TTC549 (cell line): ENCODE measurements around the gene CCND2.
"Not testable (repeated sequence)": the region's sequence is repeated elsewhere in the genome, so short reads cannot be mapped to it uniquely, and the experiment has no call there.

Experiments used
- FAIRE-seq: peaks from 2 replicates; lab custom pipeline; 2012; peaks lifted over from hg19 to GRCh38; lab: Jason Lieb, UNC

The CCND2 gene

DNA sequence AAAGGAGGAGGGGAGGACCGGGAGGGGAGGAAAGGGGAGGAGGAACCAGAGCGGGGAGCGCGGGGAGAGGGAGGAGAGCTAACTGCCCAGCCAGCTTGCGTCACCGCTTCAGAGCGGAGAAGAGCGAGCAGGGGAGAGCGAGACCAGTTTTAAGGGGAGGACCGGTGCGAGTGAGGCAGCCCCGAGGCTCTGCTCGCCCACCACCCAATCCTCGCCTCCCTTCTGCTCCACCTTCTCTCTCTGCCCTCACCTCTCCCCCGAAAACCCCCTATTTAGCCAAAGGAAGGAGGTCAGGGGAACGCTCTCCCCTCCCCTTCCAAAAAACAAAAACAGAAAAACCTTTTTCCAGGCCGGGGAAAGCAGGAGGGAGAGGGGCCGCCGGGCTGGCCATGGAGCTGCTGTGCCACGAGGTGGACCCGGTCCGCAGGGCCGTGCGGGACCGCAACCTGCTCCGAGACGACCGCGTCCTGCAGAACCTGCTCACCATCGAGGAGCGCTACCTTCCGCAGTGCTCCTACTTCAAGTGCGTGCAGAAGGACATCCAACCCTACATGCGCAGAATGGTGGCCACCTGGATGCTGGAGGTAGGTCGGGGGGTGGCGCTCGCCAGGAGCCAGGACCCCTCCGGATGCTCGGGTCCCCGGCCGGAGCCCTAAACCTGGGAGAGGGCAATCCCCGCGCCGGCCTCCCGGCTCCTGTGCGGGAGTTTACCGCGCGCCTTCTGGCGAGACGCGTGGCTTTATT, at the start of gene CCND2:
Gene CCND2 (plus strand): TSS at position 111 of the 744 bp plus-strand sequence. CDS start 279 bp downstream, at position 390.
- peak; percentile 58 for FAIRE-seq

DNA sequence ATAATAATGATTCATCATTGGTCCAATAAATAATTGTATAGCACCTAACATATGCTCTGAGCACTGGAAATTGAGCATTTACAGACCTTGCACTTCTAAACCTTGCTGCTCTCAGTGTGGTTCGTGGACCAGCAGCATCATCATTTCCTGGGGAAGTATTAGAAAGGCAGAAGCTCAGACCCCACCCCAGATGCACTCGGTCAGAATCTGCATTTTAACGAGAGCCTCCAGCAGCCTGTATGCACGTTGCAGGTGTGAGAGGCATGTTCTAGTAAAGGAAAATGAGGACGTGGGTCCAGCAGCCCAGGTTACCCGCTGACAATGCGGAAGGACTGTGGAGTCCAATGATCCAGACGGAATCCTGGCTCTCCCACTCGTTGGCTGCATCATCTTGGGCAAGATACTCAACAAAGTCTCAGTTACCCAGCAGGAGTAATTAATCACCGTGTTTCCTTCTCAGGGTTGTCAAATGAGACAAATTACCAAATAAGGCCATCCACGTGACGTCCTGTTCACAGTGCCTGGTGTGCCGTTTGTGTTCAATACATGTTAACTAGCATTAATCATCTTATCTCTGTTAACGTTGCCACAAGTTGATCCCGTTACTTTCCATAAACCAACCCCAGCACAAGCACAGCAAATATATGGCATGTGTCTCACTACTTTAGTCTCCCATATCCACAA, 49.2 kb upstream of the CCND2 start:
- no peak for FAIRE-seq

DNA sequence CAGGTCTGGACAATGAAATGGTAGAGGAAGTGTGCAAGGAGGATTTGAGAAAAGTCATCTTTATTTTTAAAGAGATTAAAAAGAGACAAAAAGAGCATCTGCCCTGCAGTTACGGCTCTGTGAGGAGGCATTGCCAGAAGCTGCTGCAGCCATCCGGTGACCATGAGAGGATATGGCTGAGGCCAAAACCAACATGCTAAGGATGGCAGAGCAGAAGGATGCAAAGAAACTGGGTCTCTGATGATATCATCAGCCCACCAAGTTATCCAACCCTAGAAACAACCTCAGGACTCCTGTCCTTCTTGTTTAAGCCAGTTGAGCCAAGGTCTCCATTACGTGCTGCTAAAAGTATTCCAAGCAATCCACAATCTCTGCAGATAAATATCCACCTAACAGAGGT, 48.0 kb upstream of the CCND2 start:
- no peak for FAIRE-seq

DNA sequence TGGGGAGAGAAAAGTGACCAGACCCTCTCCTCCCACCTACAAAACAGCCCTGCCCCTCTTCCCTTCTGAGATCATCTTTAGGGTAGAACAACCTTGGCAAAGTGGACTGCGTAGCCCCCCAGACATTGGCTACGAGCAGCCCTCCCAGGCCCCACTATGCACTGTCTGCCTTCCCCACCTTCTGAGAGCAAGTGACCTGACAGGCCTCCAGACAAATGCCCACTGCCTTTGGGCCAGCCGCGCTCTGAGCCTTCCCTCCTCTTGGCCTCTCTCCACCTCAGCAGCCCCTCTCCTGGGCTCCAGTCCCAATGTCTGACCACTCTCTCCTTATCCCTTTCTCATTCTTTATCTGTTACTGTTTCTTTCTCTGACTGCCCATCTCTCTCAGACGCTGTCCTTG, 46.5 kb upstream of the CCND2 start:
- FAIRE-seq = no peak

DNA sequence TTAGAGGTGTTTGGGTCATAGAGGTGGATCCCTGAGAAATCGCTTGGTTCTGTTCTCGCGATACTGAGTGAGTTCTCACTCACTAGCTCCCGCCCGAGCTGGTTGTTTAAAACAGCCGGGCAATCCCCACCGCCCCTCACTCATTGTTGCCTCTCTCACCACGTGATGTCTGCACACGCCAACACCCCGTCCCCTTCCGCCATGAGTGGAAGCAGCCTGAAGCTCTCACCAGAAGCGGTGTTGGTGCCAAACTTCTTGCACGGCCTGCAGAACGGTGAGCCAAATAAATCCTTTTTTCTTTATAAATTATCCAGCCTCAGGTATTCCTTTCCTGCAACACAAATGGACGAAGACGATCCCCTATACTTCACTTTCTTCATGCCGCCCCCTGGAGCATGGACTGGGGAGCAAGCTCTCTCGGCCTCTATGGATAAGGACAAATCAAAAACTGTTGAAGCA, 45.4 kb upstream of the CCND2 start:
- no peak for FAIRE-seq

DNA sequence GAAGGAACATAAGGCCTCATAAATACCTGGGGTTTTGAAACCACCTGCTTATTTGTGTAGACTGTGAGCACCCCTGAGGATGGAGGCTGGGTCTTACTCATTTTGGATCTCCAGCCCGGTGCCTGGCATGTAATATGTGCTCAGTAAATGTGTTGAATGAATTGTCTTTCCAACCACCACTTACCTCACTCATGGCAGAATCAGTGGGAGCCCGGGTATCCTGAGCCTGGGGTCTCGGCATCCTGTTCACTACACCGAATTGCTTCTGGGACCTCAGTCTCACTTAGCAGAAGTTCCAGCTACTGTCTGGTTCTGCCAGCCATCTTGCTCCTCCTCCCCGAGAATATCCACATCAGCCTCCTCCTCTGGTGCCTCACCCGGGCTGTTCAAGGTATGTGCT, 43.0 kb upstream of the CCND2 start:
- no peak for FAIRE-seq

DNA sequence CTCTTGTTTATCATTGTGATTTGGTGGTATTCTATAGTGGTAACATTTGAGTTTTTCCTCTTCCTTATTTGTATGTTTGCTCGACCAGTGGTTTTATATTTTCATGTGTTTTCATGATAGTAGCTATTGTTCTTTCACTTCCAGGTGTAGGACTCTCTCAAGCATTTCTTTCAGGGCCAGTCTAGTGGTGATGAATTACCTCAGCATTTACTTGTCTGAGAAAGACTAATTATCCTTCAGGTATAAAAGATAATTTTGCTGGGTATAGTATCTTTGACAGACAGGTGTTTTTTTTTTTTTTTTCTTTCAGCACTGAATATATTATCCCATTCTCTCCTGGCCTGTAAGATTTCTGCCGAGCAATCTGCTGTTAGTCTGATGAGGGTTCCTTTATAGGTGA, 35.0 kb upstream of the CCND2 start:
- FAIRE-seq = no peak

DNA sequence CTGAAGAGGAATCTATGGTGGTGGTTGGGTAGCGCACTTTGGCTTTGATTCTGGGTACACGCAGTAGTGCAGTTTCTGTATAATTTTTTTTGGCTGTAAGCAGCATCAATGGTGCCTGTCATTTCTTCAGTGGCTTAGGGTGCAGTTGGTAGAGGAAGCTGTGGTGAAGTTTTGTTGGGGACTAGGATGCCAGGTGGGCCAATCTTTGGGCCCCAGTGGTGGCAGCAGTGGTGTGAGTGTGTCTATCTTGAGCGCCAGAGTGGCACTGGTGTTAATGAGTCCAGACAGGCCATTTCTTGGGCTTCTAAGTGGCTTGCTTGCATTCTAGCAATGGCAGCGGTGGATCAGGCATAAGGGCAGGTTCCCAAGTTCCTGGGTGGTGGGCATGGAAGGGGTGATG, 33.8 kb upstream of the CCND2 start:
- no peak for FAIRE-seq

DNA sequence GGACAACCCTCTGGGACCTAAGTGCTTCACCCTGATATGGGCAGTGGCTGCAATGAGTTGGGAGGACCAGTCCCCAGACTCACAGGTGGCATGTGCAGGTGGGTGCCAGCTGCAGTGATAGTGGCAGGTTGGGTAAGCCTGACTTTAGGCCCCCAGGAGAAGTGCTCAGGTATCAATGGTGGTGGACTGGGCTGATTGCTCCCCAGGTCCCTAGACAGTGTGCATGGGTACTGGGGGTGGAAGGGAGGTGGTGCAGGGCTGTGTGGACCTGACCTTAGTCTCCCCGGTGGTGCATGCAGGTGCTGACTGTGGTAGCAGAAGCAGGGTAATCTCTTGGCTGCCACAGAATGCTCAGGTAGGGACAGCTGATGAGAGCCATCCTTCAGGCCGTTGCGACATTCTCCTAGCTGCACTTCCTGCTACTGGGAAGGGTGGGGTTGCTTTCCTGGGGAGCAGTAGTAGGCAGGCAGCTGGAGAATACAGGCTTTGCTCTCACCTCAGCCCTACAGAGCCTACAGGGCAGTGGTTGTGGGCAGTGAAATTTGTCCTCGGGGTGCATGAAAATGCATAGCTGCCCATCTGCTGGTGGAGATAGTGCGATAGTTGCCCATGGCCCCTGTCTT, 33.3 kb upstream of the CCND2 start:
- FAIRE-seq = no peak

DNA sequence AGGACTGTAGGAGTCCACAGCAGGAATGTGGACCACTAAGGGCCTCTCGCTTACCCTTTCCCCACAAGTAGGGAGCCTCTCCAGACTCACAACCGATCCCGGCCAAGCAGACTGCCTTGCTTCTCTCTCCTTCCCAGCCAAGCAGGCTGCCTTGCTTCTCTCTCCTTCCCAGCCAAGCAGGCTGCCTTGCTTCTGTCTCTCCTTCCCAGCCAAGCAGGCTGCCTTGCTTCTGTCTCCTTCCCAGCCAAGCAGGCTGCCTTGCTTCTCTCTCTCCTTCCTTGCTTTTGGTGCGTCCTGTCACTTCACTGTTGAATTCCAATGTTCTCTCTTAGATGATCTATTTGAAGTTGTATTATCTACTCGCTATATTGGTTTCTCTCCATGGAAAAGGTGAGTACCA, 32.6 kb upstream of the CCND2 start:
- FAIRE-seq = no peak

DNA sequence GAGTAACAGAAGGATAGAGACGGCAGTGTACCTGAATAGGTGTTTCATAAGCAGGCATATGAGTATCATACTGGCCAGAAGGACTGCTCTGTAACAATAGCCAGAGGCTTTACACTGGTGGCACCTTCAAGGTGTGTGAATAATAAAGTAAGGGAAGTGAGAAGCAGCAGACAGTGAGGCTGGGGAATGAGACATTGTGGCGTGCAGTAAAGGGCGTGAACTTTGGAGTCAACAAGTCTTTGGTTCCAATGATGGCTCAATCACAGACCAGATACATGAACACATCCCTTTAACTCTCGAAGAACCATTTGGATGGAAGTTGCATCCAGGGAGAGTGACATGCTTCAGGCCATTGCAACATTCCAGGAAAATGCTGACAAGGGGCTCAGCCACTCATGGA, 32.0 kb upstream of the CCND2 start:
- FAIRE-seq = no peak

DNA sequence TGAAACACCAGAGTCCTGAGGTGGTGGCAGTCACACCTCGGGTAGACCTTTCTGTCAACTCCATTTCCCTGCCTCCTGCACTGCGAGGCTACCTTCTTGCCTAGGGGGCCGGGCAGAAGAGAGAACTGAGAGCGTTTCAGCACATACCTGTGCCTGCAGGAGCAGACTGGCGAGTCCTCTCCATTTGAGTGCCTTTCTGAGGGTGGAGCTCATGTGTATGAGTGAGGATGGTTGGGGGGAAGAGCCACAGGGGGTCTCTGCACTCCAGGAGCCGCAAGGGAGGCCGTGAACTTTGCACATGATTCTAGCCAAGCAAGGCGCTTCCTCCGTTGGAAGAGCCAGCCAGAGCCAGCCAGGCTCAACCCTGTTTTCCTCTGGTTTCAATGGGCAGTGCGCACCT, 31.0 kb upstream of the CCND2 start:
- no peak for FAIRE-seq

DNA sequence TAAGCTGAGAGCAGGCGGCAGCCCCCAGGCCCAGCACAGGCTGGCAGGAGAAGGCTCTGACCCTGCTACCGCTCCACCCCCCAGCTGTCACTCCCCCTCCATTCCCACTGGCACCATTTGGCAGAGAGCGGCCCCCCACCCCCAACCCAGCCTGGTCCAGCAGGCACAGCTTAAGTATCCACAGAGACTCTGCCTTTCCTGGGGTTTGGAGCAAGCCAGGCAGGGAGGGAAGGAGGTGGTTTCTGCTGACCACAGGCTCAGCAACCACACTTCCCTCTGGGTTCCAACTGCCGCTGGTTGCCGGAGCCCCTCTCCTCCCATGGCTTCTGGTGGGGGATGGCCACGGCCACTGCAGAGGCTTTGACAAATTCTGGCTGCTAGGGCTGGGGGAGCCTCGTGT, 30.5 kb upstream of the CCND2 start:
- FAIRE-seq = no peak

DNA sequence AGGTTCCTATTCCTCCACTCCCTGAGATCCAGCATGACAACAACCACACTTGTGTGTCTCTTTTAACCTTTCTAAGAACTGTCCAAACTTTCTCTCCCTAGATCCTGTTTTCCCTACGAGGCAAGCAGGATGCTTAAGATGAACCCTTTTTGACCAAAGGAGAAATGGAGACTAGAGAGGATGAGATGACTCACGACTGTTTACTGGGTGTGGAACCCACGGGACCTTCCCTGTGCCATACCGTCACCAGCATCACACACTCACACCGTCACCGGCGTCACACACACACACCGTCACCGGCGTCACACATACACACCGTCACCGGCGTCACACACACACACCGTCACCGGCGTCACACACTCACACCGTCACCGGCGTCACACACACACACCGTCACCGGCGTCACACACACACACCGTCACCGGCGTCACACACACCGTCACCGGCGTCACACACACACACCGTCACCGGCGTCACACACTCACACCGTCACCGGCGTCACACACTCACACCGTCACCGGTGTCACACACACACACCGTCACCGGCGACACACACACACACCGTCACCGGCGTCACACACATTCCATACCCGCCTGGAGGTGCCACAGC, 30.0 kb upstream of the CCND2 start:
- FAIRE-seq = not testable (repeated sequence)

DNA sequence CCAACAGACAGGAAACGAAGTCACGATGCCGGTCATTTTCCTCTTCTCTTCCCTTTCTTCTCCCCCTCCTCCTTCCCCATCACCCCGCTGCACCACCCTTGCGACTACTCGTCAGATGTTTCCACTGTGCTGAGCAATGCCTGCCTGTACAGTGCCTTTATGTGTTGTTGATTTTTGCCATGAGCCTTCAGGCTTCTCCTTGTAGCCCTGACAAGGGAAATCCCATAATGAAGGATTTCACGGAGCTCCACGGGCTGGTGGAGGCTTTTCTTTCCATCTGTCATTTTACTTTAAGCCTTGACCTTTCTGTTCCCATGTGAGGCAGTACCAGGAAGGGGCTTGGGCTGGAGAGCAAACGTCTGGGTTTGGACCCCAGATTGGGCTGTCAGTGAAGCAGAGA, 28.7 kb upstream of the CCND2 start:
- no peak for FAIRE-seq

DNA sequence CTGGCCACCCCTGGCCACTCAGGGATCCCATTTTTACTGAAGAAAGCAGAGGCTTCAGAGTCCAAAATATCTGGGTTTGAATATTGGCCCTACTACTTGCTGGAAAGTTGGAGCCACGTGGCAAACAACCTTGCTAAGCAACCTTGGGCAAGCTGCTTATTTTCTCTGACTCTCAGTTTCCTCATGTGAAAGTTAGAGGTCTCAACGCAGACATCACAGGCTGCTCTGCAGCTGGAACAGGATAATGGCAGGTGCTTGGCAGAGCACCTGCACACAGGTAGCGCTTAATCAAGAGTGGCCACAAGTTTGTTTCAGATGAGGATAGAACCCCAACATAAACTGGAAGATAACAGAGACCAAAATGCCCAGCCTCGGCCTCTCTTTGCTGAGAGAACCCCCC, 28.1 kb upstream of the CCND2 start:
- FAIRE-seq = no peak

DNA sequence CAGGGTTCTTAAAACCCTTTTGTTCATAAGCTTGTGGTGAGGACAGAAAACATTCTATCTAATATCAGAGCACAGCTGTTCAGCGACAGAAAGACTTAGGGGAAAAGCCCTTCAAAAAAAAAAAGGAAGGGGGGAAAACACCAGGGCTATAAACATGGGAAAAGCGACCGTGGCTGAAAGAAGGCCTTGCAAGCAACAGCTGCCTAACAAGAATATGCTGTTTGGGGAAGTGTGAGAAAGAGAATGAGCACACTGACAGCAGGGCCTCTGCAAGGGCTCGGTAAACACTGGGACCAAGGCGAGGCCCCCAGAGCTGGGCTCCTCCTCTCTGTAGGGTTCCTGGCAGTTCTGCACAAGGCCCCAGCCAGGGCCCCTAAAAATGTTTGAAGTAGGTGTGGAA, 27.4 kb upstream of the CCND2 start:
- FAIRE-seq = no peak

DNA sequence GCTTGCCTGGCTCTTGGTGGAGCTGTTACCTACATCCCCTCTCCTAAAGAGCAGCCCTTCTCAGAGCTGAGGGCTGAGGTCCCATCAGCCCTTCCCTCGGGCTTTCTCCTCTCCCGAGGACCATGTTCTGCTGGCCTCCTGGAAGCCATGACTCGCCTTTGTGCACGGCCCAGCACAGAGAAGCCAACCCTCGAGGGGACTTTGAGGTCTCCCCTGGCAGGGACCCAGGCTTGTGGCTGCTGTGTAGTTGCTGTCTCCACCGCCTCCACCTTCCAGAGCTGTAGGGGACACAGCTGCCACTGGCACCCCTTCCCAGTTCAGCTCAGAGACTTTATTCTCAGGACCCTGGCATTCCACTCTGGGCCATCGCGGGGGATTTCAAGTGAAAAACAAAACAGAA, 22.9 kb upstream of the CCND2 start:
- no peak for FAIRE-seq

DNA sequence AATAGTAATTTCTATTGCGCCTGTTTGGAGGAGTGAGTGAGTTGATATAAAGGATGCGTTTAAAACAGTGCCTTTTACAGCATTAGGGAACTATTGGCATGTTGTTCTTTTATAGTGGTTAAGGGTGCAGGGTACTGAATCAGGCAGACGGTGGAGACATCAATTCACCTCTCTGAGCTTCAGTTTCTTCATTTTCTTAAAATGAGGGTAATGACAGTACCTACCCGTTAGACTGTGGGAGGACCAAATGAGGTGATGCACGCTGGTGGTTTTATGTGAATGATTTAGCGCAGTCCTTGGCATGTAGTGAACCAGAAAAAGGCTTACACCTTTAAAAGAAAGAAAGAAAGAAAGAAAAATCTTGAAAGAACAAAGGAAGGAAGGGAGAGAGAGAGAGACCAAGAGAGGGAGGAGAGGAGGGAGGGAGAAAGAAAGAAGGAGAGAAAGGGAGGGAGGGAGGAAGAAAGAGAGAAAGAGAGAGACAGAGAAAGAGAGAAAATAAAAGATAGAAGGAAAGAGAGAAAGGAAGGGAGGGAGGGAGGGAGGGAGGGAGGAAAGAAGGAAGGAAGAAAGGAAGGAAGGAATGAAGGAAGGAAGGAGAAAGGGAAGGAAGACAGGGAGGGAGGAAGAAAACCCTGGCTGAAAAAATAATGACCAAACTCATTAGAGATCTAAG, 22.2 kb upstream of the CCND2 start:
- FAIRE-seq = no peak

DNA sequence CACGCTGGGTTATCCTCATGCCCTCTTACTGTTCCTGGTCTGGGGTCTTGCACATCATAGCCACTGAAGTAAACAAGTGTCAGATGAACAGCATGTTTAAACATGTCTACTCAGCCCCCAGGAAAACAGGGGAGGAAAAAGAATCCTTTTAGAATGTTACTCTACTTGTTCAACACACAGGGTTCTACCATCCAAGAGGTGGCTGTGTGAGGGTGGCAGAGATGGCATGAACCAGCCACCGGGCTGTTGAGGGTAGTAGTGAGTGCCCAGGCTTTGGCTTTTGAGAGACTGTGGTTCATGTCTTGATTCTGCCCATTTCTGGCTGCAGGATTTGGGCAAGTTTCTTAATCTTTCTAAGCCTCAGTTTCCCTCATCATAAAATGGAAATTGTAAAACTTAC, 21.6 kb upstream of the CCND2 start:
- FAIRE-seq = no peak

DNA sequence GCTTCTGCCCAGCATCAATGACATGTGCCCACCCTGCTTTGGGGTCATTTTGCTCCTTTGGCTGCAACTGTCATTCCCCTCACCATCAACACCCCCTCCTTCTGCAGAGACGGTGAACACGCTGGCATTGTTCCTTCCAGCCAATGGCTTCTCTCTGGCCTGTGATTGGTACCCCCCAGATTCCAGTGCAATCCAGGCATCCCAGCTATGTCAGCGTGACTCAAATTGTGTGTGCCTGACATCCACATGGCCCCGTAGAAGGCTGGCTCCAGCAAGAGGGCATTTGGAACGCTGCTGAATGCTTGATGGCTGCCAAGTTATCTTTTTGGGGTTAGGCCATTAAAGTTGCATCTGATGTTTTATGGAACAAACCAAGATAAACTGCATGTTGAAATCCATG, 21.0 kb upstream of the CCND2 start:
- FAIRE-seq = no peak

DNA sequence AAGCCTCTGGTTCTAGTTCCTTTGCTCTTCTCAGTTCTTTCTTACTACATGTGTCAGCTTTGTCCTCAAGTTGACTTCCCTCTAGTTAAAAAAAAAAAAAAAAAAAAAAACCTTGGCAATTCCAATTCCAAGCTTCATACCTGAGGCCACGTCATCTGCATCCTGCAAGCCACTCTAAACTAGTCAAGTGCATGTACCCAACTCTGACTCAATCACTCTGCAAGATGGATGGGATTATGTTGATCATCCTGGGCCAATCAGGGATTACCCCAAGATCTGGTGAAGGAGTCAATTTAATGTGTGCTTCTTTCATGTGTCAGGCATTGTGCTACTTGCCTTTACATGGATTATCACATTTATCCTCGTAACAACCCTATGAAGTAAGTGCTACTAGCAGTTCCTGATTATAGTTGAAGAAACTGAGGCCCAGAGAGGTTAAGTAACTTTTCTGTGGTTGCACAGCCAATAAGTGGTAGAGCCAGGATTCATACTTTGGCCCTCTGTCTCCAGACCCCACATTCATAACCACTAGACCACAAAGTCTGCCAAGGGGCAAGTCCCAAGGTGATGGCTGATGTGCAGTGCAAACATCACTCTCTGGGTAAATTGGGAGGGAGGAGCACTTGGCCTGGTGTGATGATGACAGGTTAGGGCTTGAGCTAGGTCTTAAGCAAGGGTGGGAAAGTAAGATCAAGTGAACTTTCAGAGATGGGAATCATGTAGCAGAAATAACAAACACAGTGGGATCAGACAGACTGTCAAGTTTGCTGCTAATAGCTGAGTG, 17.3 kb upstream of the CCND2 start:
- no peak for FAIRE-seq
